Activated CD4-positive, CD25-positive, alpha-beta regulatory T cell treated with anti-CD3 and anti-CD28 coated beads, Interleukin-2, amount 50 U/mL, for 72 hours (primary cell): ENCODE measurements around the gene SPATA21.

Experiments
- DNase-seq: peaks from one replicate; pipeline ENCODE4 v3.0.0; 2021

The SPATA21 gene

GRCh38 chr1:16418823-16419425, 18.3 kb downstream of the SPATA21 start:
- no peak for DNase-seq

- DNase-seq, result no peak
Observed at GRCh38 chr1:16413191-16413590, 24.0 kb downstream of the SPATA21 start.

- no peak for DNase-seq
Observed at GRCh38 chr1:16410803-16411202, 26.4 kb downstream of the SPATA21 start.

- DNase-seq, result no peak
Observed at GRCh38 chr1:16409536-16410152, 27.6 kb downstream of the SPATA21 start.

GRCh38 chr1:16406868-16407267, 30.4 kb downstream of the SPATA21 start:
- DNase-seq, result no peak

- no peak for DNase-seq
Observed at GRCh38 chr1:16405441-16405840, 31.8 kb downstream of the SPATA21 start.

GRCh38 chr1:16402742-16403141, 34.5 kb downstream of the SPATA21 start:
- DNase-seq, result no peak

- DNase-seq, result no peak
Observed at GRCh38 chr1:16398371-16398953, 38.8 kb downstream of the SPATA21 start.

GRCh38 chr1:16397120-16397519, 40.1 kb downstream of the SPATA21 start:
- DNase-seq, result no peak

GRCh38 chr1:16396591-16396990, 40.6 kb downstream of the SPATA21 start:
- no peak for DNase-seq

- no peak for DNase-seq
Observed at GRCh38 chr1:16394977-16395376, 42.2 kb downstream of the SPATA21 start.

GRCh38 chr1:16393570-16394521, 43.4 kb downstream of the SPATA21 start:
- DNase-seq, result no peak

GRCh38 chr1:16392740-16393569, 44.3 kb downstream of the SPATA21 start:
- no peak for DNase-seq

- no peak for DNase-seq
Observed at GRCh38 chr1:16391411-16391810, 45.8 kb downstream of the SPATA21 start.

GRCh38 chr1:16387201-16388188, 49.7 kb downstream of the SPATA21 start:
- DNase-seq, result no peak

- DNase-seq, result no peak
Observed at GRCh38 chr1:16386454-16387113, 50.6 kb downstream of the SPATA21 start.

GRCh38 chr1:16385659-16386453, 51.4 kb downstream of the SPATA21 start:
- DNase-seq, result no peak

GRCh38 chr1:16383888-16384287, 53.3 kb downstream of the SPATA21 start:
- no peak for DNase-seq

GRCh38 chr1:16380868-16381267, 56.4 kb downstream of the SPATA21 start:
- no peak for DNase-seq

- no peak for DNase-seq
Observed at GRCh38 chr1:16378443-16378842, 58.8 kb downstream of the SPATA21 start.
